Femur (tissue), 1 donor: Measurements from ENCODE around the gene DLG1.

Source experiments
- DNase-seq: peaks from one replicate; pipeline ENCODE4 v3.0.0-alpha.2; 2017

Gene DLG1

DNA sequence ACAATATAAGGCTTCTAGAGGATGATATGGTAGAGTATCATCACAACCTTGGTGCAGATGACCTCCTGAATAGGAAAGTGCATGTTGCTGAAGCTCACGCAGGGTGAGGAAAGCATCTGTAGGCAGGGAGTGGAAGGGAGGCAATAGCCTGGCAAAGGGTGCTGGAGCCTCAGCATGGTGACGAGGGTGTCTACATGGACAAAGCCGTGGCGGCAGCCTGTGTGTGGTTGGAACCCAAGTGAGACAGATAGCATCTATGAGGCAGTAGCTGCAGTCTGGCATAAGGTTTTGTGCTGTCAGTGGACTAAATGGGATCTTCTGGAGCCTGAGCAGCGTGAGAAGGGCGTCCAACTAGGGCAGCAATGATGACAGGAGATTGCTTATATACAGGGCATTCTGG lies 132.5 kb downstream of the DLG1 start:
- DNase-seq, result no peak

DNA sequence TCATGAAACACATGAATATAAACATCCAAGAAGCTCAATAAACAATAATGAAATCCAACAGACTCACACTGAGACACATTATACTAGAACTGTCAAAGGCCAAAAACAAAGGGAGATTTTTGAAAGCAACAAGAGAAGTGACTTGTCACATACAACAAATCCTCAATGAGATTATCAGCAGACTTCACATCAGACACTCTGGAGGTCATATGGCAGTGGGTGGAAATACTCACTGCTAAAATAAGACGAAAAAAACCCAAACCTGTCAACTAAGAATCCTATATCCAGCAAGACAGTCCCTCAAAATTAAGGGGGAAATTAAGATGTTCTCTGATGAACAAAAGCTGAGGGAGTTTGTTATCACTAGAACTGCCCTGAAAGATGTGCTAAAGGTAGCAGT lies 143.4 kb downstream of the DLG1 start:
- no peak for DNase-seq

DNA sequence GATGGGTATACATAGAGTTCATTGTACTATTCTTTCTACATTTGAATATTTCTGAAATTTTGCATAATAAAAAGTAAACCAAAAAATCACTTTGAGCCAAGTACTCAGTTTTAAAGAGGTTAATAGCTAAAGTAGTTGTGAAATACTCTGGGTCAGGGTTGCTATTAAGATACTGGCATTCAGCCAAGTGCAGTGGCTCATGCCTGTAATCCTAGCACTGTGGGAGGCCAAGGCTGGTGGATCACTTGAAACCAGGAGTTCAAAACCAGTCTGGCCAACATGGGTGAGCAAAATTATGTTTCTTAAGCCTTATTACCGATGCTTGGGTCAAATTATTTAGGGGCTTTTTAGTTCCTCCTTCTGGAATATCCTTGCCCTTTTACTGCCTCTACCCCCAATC lies 146.8 kb downstream of the DLG1 start:
- DNase-seq, result no peak

DNA sequence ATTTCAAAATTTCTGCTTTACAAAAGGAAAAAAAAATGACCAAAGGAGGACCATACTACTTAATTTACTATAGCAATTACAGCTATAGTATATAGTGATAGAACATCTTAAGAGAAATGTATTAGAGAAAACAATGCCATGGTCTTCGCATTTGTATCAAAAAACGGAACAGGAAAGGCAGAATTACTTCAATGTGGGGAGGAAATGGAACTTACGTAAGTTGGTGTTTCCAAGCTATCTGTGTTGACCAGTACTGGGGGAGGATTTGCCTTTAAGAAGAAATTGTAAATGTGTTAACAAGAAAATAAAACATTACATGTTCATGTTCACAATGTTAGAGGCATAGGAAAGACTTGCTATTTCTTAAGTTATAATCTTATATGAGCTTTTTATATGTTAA lies 148.9 kb downstream of the DLG1 start:
- DNase-seq, result no peak

DNA sequence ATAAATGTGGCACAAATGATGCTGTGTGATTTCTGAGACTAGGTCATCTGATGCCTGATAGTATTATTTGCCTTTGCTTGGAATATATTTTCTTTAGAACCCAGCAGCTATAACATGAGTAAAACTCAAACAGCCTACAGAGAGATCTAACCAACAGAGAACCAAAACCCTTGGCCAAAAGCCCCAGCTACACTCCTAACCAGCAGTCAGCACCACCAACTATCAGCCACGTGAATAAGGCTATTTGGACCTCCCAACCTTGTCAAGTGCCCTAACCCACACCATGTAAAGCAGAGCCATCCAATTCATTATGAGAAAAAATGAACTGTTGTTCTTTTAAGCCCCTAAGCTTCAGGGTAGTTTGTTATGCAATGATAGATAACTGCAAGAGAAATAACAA lies 154.2 kb downstream of the DLG1 start:
- no peak for DNase-seq

DNA sequence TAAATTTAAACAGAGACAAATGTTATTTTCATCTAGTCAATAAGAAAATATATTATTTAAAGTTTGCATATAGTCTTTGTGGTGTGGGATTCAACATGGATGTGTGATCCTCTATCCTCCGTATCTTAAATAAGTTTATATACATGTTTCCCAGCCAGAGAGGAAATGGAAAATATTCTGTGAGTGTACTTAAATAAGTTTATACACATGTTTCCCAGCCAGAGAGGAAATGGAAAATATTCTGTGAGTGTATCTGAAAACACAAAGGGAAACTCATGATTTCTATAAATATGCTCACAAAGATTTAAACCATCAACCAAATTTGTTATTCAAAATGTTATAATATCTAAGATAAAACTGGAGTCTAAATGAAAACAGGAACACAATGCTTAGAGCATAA lies 158.8 kb downstream of the DLG1 start:
- DNase-seq, result no peak

DNA sequence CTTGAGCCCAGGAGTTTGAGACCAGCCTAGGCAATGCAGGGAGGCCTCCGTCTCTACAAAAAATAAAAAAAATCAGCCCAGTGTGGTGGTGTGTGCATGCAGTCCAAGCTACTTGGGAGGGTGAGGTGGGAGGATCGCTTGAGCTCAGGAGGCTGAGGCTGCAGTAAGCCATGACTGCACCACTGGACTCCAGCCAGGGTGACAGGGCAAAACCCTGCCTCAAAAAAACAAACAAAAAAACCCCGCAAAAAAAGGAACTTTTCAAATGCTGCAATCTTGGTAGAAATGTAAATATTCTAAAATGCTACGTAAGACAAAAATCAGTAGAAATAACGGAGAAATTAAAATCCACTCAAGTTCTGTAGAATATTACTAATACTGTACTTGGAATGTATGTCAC lies 160.7 kb downstream of the DLG1 start:
- peak; percentile 25 for DNase-seq

DNA sequence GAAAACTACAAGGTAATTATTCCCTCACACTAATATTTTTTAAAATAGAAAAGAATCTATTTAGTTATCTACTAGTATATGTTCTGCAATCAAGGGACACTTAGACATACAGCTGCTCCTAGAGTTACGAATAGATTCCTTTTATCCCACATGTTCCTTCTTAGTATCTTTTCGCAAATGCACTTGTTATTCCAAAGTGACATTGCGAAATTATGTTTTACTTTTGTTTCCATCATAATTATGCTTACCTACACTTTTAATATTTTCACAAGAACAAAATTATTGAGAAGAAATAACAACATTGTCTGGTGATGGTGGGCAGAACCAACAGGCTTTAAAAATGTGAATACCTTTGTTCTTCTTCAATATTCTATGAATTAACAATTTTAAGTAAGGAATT lies 161.7 kb downstream of the DLG1 start:
- no peak for DNase-seq

DNA sequence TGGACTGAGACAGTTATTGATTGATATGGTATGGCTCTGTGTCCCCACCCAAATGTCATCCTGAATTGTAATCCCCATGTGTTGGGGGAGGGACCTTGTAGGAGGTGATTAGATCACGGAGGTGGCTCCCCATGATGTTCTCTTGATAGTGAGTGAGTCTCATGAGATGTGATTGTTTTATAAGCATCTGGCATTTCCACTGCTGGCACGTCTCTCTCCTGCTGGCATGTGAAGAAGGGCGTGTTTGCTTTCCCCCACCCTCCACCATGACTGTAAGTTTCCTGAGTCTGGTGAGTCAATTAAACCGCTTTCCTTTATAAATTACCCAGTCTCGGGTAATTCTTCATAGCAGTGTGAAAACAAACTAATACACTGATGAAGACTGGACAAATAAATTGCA lies 163.2 kb downstream of the DLG1 start:
- no peak for DNase-seq

DNA sequence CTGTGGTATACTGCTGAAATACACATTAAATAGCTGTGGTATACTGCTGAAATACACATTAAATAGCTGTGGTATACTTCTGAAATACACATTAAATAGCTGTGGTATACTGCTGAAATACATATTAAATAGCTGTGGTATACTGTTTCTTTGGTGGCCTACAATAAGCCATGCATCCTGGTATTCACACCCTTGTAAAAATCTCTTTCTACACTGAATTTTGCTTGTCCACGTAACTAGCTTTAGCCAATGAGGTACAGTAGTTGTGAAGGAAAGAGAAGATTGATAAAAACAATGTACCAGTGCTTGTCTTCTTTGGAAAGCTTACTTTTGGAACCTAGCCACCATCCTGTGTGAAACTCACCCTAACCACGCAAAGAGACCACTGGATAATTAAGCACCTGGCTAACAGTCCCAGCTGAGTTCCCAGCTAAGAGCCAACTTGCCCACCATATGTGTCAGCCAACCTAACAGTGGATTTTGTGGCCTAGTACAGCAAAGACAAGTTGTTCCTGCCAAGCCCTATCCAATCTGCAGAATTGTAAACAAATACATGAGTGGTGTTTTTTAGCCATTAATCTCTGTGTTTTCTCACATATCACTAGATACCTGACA lies 165.4 kb downstream of the DLG1 start:
- DNase-seq, result no peak

DNA sequence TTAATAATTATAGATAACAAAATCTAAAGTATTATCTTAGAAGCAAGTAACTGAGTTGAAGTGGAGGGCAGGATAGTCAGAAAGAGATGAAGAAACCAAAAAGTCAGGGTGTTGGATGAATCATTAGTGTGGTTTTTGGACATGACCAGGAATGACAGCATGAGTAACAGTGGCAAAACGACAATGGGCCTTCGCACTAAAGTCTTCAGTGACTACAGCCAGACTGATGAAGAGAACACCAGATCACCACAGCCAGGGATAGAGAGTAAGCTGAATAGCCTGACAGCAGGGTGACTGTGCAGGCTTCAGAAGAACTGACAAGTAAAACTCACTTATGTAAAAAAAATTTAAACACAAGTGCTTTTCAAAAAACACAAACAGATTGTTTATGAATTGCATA lies 172.8 kb downstream of the DLG1 start:
- DNase-seq, result no peak

DNA sequence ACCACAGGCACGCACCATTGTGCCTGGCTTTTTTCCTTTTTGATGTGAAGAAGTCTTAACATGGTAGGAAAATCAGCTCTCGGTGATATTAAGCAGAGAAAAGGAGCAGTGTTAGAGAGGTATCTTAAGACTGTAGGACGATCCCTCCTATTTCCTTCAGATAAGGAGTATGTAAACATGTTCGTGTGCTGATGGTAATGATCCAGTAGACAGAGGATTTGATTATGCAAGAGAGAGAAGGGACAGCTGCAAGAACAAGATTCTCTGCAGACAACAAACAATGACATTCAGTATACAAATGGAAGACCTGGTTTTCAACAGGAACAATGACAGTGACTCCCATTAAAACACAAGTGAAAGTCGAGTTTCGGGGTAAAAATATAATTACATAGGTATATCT lies 173.7 kb downstream of the DLG1 start:
- DNase-seq, result no peak

DNA sequence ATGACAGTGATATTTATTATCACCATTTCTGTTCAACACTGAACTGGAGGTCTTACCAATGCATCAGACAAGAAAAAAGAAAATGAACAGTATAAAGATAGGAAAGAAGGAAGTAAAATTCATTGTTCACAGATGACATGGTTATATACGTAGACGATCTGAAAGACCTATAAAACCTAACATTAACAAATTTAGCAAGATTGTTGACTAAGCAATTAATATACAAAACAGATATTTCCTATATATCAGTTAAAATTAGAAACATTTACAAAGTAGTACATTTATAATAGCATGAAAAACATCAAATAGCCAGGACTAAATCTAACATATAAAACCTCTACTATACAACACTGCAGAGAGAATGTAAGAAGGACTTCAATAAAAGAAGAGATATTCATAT lies 176.0 kb downstream of the DLG1 start:
- no peak for DNase-seq

DNA sequence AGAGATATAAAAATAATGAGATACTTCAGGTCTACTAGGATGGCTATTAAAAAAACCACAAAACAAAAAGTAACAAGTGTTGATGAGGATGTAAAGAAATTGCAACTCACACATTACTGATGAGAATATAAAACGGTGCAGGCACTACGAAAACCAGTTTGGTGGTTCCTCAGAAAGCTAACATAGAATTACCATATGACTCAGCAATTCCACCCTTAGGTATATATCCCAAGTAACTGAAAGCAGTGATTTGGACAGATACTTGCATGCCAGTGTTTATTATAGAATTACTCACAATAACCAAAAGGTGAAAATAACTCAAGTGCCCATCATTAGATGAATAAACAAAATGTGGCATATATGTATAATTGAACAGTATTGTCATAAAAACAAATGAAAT lies 181.3 kb downstream of the DLG1 start:
- no peak for DNase-seq

DNA sequence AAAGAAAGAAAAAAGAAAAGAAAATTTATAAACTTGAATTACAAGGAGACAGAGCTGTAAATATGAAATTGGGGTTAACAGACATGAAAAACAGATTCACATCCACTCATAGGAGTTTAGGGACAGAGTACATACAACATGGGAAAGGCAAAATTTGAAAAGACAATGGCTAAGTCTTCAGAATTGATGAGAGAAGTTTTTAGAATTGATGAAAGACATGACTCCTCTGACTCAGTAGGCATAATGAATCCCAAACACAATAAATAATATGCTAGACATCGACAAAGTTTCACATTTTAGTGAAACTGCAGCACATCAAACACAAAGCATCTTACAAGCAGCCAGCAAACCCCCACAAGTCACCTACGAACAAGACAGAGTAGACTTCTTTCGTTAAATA lies 184.4 kb downstream of the DLG1 start:
- DNase-seq, result no peak

DNA sequence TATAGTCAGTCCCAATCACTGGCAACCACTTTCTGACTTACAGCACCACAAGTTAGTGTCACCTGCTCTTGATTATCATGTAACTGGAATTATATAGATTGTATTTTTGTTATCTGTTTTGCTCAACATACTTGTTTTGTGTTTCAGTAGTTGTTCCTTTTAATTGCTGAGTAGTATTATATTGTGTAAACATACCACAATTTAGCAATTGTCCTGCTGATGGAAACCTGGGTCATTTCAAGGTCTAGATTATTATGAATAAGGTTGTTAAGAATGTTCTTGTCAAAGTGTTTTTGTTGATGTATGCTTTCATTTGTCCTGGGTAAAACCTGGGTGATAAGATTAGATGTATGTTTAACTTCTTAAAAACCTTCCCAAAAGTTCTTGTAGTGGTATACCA lies 186.7 kb downstream of the DLG1 start:
- no peak for DNase-seq

DNA sequence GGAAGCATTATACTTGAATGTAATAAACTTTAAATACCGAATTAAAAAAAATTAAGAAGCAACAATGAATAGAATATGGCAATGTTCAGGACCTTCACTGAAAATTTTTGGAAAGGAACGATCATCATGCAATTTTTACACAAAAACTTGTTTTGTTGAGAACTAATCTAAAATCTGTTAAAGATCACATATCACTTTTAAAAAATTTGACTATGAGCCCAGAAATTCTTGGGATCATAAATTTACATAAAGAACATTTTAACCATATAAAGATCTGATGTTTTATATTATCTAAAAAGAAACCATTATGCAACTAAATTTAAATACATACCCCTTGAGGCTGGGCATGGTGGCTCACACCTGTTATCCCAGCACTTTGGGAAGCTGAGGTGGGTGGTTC lies 192.6 kb downstream of the DLG1 start:
- DNase-seq, result no peak

DNA sequence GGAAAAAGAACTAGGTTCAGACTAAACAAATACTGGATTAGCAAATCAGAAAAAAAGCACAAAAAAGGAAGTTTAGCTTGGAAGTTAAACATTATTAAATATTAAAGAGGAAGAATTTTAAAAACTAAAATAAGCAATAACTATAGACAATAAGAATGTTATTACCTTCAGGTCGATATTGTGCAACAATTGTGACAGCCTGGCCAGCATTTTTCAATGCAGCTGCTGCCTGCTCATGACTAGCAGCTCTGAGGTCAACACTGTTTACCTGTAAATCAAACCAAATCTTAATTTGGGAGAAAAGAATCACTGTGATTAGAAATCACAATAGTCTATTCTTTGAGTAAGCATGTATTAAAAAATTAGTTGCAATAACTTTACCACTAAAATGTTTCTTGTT lies 193.7 kb downstream of the DLG1 start:
- no peak for DNase-seq

DNA sequence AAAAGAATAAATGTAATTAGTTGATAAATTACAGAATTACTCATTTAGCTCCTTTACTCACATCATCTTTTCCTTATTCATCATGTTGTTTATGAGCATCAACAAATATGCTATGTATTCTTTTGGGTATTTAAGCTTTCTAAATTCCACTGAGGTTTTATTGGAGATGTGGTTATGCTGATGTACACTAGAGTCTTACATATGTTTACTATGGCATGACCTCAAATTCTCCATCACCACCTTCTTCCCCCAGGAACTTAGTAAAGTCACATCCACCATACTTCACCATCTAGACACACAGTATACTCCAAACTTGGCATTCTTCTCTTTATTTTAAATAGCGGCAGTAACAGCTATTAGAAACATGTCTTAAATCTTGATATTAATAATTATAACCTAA lies 194.6 kb downstream of the DLG1 start:
- no peak for DNase-seq

DNA sequence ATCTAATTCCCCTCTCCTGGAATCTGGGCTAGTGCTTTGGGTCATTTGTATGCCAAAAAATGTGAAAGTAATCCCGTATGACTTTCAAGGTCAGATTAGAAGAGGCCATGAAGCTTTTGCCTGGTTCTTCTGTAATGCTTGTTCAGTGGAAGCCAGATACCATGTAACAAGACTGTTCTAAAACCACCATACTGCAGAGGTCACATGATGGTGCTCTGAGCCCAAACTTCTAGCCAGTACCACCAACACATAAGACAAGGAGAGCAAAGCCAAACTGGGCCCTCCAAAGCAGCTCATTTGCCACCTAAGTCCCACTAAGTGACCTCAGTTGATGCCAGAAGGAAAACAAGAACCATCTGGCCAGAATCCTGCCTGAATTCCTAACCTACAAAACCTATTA lies 204.5 kb downstream of the DLG1 start:
- DNase-seq, result no peak

DNA sequence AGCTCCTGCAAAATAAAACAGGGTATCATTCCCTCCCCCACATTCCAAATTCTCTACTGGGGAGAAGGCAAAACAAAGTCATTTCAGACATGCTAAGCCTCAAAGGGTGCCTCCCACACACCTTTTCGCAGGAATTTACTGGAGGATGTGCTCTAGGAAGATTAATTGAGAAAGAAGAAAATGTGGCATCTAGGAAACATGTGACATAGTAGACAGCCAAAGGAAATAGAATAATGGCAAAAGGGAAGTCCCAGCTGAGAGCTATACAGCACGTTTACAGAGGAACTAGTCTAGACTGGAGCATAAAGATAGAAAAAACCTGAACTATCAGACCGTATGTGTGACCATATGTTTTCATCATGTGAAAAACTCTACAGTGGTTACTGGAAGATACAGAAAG lies 210.0 kb downstream of the DLG1 start:
- DNase-seq, result no peak

DNA sequence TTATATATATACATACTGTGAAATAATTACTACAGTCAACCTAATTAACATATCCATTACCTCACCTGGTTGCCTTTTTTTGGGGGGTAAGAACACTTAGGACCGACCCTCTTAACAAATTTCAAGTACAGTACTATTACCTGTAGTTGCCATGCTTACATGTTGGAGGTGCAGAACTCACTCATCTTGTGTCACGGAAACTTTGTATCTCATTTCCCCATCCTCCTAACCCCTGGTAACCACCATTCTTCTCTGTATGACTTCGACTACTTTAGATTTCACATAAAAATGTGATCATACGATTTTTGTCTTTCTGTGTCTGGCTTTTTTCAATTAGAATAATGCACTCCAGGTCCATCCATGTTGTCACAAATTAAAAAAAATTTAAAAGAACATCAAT lies 213.3 kb downstream of the DLG1 start:
- DNase-seq, result no peak

DNA sequence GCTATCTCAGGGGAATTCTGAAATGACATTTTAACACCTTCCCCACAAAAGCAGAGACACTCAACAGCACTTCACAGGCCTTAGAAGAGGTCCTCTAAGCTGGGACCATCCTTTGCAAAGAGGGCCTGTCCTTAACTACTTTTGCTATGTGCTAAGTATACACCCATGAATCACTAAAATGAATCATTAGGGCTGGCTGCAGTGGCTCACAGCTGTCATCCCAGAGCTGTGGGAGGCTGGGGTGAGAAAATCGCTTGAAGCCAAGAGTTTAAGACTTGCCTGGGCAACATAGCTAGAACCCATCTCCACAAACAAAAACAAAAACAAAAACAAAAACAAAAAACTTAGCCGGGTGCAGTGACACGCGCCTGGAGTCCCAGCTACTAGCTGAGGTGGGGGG lies 214.9 kb downstream of the DLG1 start:
- DNase-seq, result no peak

DNA sequence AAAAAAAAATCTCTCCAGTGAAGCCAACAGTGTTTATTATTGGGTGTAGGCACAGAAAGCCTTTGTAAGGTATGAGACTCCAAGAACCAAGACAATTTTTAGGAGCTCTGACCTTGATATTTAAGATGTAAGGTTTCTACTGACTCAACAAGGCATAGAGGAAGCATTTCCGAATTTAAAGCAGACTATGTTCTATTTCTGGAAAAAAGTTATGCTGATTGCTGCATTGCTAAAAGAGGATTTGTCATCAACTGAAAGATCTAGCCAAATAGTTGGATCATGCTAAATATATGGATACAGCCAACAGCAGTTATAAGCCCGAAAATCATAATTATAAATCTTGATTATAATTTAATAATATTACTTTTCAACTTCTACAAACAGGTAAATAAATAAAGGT lies 215.5 kb downstream of the DLG1 start:
- no peak for DNase-seq

DNA sequence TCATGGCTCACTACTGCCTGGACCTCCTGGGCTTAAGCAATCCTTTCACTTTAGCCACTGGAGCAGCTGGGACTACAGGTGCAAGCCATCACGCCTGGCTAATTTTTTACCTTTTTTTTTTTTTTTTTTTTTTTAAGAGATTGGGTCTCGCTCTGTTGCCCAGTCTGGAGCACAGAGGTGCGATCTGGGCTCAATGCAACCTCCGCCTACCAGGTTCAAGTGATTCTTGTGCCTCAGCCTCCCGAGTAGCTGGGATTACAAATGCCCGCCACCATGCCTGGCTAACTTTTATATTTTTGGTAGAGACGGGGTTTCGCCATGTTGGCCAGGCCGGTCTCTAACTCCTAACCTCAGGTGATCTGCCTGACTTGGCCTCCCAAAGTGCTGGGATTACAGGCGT lies 218.1 kb downstream of the DLG1 start:
- no peak for DNase-seq

DNA sequence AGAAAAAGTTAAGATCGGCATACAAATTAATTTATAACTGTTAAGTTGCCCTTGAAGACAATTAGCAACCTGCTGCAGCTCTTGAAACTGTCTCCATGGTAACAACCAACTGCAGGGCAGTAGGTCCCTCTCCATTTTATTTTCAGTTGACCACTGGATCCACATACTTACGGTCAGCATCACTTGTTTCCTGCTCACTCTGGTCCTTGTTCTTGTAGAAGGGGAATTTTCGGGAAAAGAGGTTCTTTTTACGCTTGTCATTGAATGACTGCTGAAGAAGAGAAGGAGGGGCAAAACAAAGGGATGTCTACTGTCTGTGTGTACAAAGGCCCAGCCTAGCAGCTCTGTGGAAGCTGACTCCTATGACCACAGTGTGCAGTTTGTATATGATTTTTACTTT lies 222.0 kb downstream of the DLG1 start:
- DNase-seq, result no peak
